ENCODE measurements around the gene UNCX.
A peak's percentile ranks its signal among the peaks of the same experiment; 100 is the strongest.
"Not testable (repeated sequence)": the region's sequence is repeated elsewhere in the genome, so short reads cannot be mapped to it uniquely, and the experiment has no call there.

The UNCX gene

DNA sequence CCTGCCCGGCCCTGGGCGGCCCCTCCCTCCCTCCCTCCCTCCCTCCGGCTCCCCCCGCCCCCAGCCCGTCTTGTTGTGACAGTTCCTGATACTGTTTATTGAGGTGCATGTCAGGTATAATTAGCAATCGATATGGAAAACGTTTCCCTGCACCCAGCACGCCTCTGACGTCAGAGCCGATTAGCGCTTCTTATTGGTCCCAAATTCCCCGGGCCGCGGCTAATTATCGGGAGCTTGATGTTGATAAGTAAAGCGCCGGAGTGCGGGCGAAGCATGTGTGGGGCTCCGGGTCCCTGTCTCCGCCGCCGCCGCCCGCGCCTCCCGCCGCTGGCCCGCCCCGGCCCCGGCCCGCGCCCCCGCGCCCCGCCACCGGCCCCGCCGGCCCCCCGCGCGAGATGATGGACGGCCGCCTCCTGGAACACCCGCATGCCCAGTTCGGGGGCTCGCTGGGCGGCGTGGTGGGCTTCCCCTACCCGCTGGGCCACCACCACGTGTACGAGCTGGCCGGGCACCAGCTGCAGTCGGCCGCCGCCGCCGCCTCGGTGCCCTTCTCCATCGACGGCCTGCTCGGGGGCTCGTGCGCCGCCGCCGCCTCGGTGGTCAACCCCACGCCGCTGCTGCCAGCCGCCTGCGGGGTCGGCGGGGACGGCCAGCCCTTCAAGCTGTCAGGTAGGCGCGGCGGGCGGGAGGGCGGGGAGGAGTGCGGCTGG, at the start of gene UNCX:
TSS of gene UNCX (plus strand) at position 250 of the 710 bp plus-strand sequence. CDS start at position 396, 146 bp downstream.
- DNase-seq: no peak

DNA sequence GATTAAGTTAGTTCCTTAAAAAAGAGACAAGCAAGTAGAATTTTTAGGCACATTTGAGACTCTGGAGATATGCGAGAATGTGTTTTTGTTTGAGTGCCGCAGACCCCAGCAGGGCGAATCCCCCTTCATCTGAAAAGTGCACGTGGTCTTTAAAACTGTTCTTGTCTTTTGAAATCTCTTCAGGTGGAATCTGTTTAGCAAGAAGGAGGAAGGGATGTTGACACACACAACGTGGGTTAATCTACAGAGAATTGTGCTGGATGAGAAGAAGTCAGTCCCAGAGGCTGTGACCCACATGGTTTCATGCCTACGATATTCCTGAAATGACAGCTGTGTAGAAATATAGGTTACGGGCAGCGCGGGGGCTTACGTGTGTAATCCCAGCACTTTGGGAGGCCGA, 45.5 kb upstream of the UNCX start:
- no peak for DNase-seq

DNA sequence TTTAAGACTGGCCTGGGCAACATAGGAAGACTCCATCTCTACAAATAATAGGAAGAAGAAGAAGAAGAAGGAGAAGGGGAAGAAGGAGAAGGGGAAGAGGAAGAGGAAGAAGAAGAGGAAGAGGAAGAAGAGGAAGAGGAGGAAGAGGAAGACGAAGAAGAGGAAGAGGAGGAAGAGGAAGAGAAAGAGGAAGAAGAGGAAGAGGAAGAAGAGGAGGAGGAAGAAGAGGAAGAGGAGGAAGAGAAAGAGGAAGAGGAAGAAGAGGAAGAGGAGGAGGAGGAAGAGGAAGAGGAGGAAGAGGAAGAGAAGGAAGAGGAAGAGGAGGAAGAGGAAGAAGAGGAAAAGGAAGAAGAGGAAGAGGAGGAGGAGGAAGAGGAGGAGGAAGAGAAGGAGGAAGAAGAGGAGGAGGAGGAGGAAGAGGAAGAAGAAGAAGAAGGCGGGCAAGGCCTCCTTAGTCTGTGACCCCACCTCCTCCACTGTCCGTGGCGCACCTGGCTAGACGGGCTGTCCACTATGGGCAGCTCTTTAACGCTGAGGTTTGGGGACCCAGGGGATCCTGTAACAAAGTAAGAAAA, 43.9 kb upstream of the UNCX start:
- DNase-seq: no peak

DNA sequence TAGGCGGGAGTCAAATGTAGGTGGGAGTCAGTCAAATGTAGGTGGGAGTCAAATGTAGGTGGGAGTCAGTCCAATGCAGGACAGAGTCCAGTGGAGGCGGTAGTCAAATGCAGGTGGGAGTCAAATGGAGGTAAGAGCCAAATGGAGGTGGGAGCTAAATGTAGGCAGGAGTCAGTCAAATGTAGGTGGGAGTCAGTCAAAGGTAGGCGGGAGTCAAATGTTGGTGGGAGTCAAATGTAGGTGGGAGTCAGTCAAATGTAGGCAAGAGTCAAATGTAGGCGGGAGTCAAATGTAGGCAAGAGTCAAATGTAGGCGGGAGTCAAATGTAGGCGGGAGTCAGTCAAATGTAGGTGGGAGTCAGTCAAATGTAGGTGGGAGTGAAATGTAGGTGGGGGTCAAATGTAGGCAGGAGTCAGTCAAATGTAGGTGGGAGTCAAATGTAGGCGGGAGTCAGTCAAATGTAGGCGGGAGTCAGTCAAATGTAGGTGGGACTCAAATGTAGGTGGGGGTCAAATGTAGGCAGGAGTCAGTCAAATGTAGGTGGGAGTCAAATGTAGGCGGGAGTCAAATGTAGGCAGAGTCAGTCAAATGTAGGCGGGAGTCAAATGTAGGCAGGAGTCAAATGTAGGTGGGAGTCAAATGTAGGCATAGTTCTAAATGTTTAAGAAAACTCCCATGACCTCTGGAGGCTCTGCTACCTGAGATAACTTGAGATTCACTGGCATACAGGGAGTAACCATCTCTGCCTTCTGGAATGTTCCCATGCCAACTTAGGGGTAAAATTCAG, 42.5 kb upstream of the UNCX start:
- DNase-seq: no peak

DNA sequence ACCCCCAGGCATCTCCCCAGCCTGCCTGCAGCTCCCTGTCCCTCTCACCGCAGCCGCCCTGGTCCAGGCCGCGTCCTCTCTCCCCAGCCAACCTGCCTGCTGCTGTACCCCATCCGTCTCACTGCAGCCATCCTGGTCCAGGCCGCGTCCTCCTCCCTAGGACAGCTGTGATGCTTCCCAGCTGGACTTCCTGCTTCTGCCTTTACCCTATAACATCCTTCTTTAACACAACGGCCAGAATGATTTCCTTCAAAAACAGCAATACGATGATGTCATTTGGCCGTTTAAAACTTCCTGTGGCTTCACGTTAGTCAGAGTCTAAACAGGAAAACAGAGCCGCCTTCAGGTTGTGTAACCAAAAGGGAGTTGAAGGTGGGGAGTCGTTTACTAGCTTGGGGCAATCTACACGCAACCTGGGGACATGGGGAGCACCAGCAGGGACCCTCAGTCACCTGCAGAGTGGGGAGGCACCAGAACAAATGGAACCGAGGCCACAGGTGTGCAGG, 40.4 kb upstream of the UNCX start:
- peak in 1 of 2 experiments; percentile 20 for DNase-seq

DNA sequence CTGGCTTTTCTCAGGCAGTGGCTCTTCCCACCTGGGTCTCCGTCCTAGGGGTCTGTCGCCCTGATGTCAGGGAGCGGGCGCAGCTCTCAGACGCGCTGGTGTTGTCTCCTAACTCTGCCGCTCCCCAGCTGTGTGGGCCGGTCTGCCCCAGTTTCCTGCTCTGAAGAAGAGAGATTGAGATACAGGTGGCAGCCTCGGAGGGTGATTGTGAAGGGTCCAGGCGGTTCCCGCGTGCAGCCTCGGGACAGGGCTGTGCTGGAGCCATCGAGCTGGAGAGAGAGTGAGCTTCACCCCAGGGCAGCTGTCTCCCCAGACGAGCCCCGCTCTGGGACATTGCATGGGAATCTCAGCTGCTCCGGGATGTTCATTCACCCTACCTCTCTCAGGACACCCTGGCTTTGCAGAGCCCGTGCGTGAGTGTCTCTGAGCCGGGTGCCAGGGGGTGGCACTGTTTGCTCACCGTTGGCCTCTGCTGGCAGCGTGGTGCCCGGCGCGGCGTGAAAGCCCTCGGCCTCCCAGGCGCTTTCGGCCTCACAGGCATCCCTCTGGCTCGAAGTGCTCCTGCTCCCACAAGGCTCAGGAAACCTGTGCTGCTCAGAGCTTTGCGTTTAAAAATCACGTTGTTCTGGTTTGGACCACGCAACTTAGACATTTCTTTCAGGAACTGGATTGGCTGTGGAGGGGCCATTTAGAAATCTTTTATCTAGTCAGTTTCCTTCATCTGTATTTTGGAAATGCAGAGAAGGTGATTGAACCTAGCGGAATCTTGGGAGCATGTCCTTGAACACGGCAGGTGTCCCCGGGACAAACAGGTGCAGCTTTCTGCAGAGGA, 38.9 kb upstream of the UNCX start:
- DNase-seq: peak; percentile 40 to 43

DNA sequence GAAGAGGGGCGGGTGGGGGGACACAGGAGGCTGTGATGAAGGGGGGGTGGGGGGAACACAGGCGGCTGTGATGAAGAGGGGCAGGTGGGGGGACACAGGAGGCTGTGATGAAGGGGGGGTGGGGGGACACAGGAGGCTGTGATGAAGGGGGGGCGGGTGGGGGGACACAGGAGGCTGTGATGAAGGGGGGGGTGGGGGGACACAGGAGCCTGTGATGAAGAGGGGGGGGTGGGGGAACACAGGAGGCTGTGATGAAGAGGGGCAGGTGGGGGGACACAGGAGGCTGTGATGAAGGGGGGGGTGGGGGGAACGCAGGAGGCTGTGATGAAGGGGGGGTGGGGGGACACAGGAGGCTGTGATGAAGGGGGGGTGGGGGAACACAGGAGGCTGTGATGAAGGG, 36.2 kb upstream of the UNCX start:
- not testable (repeated sequence) for DNase-seq

DNA sequence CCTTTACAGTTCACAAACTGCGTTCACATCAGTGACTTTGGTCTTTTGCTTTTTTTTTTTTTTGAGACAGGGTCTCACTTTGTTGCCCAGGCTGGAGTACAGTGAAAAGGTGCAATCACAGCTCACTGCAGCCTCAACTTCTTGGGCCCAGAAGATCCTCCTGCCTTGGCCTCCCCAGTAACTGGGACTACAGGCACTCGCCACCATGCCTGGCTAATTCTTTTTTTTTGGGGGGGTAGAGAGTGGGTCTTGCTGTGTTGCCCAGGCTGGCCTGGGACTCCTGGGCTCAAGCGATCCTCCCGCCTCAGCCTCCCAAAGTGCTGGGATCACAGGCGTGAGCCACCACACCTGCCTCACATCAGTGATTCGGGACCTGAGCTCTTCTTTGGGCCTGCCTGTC, 35.7 kb upstream of the UNCX start:
- no peak for DNase-seq

DNA sequence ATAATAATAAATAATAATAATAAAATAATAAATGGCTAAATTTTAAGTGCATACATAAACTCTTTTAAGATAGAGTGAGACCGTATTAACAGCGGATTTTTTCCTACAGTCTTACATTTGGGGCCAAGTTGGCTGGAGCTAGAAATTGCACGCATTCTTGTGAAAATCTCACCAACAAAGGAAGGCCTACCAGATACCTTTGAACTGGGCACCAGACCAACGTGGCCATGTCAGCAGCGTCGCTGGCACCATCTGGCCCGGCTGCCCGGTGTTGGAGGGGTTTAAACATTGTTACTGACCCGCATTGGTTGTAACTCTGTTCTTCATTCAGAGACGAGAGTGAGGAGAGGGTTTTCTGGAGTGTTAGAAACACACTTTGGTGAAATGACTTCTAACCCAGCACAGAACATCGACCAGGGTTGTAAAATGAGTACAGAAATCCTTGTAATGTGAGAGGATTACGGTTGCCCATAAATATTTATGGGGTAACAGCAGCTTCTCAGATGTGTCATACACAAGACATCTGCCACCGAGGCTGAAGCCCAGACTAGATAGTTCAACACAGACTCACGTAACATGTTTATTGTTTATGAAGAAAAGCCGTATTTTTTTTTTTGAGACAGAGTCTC, 34.6 kb upstream of the UNCX start:
- DNase-seq: no peak

DNA sequence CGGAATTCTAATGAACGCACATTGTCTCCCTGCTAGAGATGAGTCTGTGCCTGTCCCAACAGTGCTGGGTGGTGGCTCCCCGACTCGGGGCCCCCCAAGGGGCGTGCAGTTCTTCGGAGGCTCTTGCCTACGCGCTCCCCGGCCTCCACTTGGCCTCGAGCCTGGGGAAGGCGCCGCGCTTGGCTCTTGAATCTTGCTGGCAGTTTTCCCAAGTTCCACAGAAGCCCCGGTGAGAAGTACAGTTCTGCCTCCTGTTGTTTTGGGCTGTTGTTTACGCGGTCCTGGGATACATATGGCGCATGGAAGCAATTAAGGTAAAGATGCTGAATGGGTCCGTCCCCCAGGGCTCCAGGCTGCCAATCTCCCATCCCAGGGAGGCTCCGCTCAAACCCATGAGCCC, 32.6 kb upstream of the UNCX start:
- DNase-seq: no peak

DNA sequence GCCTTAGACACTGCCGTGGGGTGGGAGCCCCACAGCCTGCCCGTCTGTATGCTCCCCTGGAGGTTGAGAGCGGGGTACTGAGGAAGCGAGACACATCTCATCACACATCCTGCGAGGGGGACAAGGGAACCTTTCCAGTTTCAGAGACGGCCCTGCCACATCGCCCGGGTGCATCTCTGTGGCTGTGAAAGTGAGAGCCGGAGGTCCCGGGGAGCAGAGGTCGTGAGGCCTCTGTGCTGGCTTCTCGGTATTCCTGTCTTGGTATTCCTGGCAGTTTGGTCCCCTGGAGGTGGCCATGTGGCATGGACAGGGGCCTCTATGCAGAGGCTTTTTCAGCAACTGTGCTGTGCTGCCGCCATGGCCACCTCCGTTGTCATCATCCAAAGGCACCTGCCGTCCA, 30.8 kb upstream of the UNCX start:
- no peak for DNase-seq

DNA sequence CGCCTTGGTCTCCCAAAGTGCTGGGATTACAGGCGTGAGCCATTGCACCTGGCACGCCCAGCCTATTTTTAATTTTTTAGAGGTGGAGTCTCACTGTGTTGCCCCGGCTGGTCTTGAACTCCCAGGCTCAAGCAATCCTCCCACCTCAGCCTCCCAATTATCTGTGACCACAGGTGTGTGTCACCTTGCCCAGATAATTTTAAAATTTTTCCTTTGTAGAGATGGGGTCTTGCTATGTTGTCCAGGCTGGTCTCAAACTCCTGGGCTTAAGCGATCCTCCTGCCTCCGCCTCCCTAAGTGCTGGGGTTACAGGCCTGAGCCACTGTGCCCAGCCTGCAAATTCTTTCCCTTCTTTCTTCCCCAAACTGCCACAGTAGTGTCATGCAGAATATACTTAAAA, 29.8 kb upstream of the UNCX start:
- not testable (repeated sequence) for DNase-seq

DNA sequence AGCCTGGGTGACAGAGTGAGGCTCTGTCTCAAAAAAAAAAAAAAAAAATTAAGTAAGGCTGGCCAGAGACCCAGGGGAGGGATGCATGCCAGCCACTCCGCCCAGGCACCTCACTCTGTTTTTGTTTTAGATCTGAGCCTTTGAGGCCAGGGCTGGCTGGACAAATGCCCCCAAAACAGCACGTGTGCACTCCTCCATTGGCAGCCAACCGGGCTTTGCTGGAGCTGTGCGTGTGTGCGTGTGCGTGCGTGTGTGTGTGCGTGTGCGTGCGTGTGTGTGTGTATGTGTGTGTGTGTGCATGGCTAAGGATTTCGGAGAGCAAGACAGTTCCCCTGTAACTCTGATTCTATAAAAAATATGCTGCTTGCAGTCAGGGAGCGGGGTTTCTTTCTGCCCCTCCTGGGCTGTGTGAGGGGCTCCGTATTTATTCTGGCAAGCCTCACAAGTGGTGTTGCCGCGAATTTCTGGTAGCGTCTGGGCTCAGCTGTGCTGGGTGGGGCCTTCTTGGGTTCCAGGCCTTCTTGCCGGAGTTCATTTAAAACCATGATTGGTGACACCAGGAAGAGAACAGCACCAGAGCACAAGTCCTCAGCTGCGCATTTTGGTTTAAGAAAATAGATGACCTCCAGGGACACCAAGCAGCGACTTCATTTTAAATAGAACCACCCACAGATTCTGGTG, 28.1 kb upstream of the UNCX start:
- no peak for DNase-seq

DNA sequence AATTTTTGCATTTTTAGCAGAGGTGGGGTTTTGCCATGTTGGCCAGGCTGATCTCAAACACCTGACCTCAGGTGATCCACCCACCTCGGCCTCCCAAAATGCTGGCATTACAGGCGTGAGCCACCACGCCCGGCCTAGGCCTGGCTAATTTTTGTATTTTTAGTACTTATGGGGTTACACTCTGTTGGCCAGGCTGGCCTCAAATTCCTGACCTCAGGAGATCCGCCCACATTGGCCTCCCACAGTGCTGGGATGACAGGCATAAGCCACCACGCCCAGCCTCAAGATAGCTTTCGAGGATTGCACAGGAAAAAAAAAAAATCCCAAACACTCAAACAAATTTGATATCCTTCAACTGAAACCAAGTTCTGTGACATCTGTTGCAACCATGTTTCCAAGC, 26.9 kb upstream of the UNCX start:
- DNase-seq: not testable (repeated sequence)

DNA sequence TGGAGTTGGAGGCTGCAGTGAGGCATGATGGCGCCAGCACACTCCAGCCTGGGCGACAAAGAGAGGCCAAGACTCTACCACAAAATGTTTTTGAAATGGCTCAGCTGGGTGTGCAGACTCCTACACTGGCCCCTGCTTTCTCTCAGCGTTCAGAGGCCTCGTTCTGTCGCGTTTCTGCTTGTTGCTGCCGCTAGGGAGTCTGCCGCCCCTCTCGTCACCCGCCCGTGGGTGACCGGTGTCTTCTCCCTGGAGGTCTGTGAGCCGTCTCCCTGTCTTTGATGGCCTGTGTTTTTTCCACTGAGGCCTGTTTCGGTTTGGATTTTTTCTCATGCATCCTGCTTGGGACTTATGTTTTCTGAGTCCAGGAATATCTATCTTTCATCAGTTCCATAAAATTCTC, 23.6 kb upstream of the UNCX start:
- DNase-seq: no peak

DNA sequence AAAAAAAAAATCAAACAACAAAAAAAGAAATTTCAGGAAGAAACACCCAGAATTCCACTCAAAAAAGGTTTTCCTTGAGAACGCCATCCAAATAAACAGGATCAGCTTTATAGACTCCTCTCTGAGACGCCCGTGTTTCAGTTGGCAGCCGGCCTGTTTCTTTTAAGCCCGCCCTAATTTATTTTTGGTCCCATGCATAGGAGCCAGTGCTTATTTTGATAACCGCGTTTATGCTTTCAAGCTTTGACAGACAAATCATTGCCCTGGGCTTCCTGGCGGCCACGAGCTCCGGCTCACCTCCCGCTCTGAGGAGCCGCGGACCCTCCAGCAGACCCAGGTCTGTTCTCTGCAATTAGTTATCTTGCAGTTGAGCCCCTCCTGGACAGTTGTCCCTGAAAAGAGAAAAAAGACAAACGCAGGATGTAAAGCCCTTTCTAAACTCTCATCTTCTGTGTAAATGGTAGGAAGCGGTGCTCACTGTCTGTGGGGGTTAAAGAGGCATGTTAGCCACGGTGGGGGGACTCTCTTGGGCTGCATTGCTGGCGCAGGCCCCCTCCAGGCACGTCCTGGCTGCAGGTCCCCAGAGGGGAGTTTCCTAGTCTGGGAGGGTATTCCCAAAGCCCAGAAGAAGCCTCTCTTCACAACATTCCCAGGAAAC, 22.2 kb upstream of the UNCX start:
- DNase-seq: peak in 1 of 2 experiments; percentile 10

DNA sequence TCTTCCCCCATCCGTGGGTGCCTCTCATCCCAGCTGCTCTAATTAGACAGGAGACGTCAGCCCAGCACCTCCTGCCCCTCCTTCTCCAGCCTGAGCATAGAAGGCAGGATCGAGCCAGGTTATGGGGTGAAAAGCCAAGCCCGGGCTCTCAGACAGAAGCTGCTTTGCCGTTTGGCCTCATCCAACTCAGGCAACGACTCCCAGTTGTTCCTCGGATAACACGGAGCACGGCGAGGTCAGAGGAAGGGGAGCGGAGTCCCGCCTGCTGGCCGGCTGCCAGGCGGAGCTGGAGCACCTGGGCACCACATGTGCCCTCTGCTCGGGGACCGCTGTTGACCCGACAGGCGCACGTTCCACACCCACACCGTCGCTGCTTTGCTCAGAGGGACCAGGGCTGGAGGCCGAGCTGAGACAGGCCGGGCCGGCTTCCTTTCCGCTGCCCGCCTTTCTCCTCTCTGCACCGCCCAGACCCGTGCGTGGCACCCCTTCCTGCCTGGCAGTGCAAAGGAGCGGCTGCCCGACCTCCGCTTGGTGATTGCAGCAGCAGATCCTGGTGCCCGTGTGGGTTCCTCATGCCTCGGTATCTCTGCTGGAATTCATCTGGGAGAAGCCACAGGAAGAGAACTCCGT, 21.6 kb upstream of the UNCX start:
- DNase-seq: no peak

DNA sequence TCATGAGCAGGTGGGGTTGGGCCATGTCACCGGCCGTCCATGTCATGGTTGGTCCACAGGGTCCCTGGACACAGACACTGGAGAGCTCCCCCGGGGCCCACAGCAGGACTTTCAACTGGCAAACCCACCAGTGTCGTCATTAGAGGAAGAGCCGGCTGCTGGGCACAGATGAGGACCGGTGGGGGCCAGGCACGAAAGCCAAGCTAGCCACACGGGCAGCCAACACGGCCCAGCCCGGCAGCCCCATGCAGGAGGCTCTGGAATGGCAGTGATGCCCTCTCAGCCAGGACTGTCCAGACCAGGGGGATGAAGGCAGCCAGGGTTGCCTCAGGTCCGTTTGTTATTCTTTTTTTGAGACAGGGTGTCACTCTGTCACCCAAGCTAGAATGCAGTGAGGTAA, 21.1 kb upstream of the UNCX start:
- DNase-seq: no peak

DNA sequence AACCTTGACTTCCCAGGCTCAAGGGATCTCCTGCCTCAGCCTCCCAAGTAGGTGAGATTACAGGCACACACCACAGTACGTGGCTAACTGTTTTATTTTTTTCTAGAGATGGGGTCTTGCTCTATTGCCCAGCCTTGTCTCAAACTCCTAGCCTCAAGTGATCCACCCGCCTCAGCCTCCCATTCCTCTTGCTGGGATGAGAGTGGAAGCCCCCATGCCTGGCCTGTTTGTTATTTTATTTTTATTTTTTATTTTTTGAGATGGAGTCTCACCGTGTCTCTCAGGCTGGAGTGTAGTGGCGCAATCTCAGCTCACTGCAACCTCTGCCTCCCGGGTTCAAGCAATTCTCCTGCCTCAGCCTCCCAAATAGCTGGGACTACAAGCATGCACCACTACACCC, 20.6 kb upstream of the UNCX start:
- DNase-seq: not testable (repeated sequence)

DNA sequence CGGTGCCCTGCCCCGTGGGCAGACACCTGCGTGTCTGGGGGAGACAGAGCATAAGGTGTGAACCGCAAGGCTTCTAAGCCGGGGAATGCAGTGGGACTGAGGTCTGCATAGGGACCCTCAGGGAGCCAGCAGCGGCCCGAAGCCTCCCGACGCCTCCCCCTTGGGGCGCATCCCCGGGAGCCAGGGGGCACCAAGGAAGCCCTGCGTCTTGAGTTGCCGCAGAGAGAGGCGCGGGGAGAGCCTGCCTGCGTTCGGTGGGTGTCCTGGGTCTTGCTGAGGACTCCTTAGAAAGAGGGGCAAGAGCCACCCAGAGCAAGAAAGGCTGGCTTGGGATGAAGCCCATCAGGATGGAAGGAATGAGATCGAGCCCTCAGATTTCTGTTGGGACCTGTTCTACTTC, 18.2 kb upstream of the UNCX start:
- DNase-seq: no peak

Data from NCI-H2081 (cell line).